Endothelial cell of umbilical vein (primary cell): ENCODE data around the gene DEXI.

Experiments used
- EZH2 ChIP-seq: IDR thresholded peaks from 2 replicates; pipeline ENCODE4 v1.6.1; 2012; ENCODE audit warnings: borderline replicate concordance, low read depth, mild to moderate bottlenecking, moderate library complexity, low read length, inconsistent platforms; ENCODE audit not compliant: severe bottlenecking
- FOS ChIP-seq: IDR thresholded peaks from 2 replicates; pipeline ENCODE4 v1.6.1; 2011; ENCODE audit warnings: mild to moderate bottlenecking, low read length, moderate library complexity, borderline replicate concordance; ENCODE audit not compliant: insufficient read depth
- GATA2 ChIP-seq: IDR thresholded peaks from 2 replicates; pipeline ENCODE4 v1.7.0; 2011; ENCODE audit warnings: low read depth, mild to moderate bottlenecking, moderate library complexity, mixed read lengths, low read length; ENCODE audit not compliant: insufficient read length, insufficient read depth
- MAX ChIP-seq: IDR thresholded peaks from 2 replicates; pipeline ENCODE4 v1.6.1; 2011; ENCODE audit not compliant: insufficient read depth, insufficient read length
- MYC ChIP-seq: IDR thresholded peaks from one replicate; pipeline ENCODE4 v1.6.1; 2011; ENCODE audit warnings: mild to moderate bottlenecking, low read depth, low read length
- POLR2A ChIP-seq: IDR thresholded peaks from 2 replicates; pipeline ENCODE4 v1.6.1; 2012; ENCODE audit warnings: low read depth, mild to moderate bottlenecking, control low read depth, low read length
- POLR2AphosphoS5 ChIP-seq: IDR thresholded peaks from 2 replicates; pipeline ENCODE4 v1.6.1; 2012; ENCODE audit warnings: low read depth, mild to moderate bottlenecking, control low read depth, low read length, moderate library complexity; ENCODE audit not compliant: insufficient read depth
- TF ChIP-seq, protein P1 (sequence below), 2 donors: IDR thresholded peaks; 1 replicate in 1 of 2; 2 replicates in 1 of 2; pipeline ENCODE4 v1.5.1; 2011; ENCODE audit warnings: low read length in 2 of 2, mild to moderate bottlenecking in 2 of 2, moderate library complexity in 2 of 2, control low read depth in 1 of 2, inconsistent platforms in 1 of 2, low read depth in 1 of 2; ENCODE audit not compliant: insufficient read depth in 1 of 2; ENCODE audit errors: extremely low read depth in 1 of 2

GRCh38 chr16:10971560-10971961 is 29.3 kb upstream of the DEXI start:
- TF ChIP-seq FOS (no peak), POLR2A (no peak), GATA2 (no peak), MYC (no peak), EZH2 (no peak), POLR2AphosphoS5 (no peak), MAX (no peak)
- TF ChIP-seq, protein P1, sequence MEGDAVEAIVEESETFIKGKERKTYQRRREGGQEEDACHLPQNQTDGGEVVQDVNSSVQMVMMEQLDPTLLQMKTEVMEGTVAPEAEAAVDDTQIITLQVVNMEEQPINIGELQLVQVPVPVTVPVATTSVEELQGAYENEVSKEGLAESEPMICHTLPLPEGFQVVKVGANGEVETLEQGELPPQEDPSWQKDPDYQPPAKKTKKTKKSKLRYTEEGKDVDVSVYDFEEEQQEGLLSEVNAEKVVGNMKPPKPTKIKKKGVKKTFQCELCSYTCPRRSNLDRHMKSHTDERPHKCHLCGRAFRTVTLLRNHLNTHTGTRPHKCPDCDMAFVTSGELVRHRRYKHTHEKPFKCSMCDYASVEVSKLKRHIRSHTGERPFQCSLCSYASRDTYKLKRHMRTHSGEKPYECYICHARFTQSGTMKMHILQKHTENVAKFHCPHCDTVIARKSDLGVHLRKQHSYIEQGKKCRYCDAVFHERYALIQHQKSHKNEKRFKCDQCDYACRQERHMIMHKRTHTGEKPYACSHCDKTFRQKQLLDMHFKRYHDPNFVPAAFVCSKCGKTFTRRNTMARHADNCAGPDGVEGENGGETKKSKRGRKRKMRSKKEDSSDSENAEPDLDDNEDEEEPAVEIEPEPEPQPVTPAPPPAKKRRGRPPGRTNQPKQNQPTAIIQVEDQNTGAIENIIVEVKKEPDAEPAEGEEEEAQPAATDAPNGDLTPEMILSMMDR (IDR thresholded peaks at IDR 0.05; ENCODE audit: extremely low read depth in 1 of 2, insufficient read depth in 1 of 2, low read depth in 1 of 2, low read length in 2 of 2) = peak; percentile 56 to 57
